Uterus (tissue), 2 donors: ENCODE data around the gene LIMCH1.

Source experiments
- CTCF ChIP-seq, 4 experiments: fragments of 200-600 bp in 2 of 4; fragments of 450-650 bp in 2 of 4; sonication (generic) in 2 of 4; IDR thresholded peaks; one replicate each; pipeline ENCODE4 v1.5.1; 2016 to 2019; ENCODE audit warnings: antibody characterized with exemption in 4 of 4, mild to moderate bottlenecking in 2 of 4, moderate library complexity in 1 of 4
- POLR2A ChIP-seq, 2 donors: fragments of 450-650 bp; IDR thresholded peaks; one replicate each; pipeline ENCODE4 v1.6.1; 2016; ENCODE audit warnings: antibody characterized with exemption in 2 of 2, mild to moderate bottlenecking in 1 of 2, moderate library complexity in 1 of 2

- TF ChIP-seq CTCF (IDR thresholded peaks at IDR 0.05), result peak; percentile 74 to 88 (median 79)
- TF ChIP-seq POLR2A (IDR thresholded peaks at IDR 0.05), result no peak
These were observed 123.6 kb downstream of the LIMCH1 start for GRCh38 chr4:41661442-41662076.
